ENCODE measurements around the gene ABTB1.
A peak's percentile ranks its signal among the peaks of the same experiment; 100 is the strongest.
"Not testable (repeated sequence)": the region's sequence is repeated elsewhere in the genome, so short reads cannot be mapped to it uniquely, and the experiment has no call there.

ABTB1 gene

DNA sequence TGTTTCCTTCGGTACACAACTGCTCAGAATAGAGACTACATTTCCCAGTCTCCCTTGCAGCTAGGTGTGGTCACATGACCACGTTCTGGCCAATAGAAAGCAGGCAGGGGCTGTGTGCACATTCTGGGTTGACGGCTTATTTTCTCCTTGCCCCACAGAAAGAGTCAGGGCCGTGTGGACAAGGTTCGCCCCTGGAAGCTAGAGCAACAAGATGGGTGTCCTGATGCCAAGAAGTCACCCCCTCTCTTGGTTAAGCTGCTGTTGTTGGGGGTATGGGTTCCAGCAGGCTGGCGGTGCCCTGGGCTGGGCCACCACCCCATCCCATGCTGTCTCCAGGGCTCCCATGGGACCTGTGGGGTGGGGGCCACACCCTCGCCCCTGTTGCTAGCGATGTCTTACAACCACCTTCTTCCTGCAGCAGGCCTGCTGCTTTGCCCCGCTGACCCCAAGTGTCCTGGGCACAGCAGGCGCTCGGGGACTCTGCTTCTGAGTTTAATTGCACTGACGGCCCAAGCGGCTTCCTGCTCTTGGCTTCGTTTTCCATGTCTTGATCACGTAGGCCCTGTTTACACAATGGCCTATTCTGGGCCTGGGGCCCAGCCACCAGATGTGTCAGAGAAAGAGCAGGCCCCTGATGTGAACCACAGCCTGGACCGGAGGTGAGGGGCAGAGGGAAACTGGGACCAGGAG, 24.9 kb downstream of the ABTB1 start:
- Histone ChIP-seq H3K9me3 (ENCODE audit: control insufficient read depth in 2 of 2, low read length in 2 of 2) (no peaks in the 10 kb centered on the region), H3K4me3 (ENCODE audit: low read length in 2 of 2) (peak overlapping the region; percentile 45 to 69), H3K27ac (ENCODE audit: low read length) (peak overlapping the region; percentile 95), H3K9ac (ENCODE audit: low read length in 2 of 2) (peak overlapping the region; percentile 40 to 58), H3K36me3 (ENCODE audit: control insufficient read depth in 2 of 2, insufficient read depth in 2 of 2, low read length in 2 of 2) (peaks cover 4 to 6% of the 10 kb centered on the region in 2 donors), H3K27me3 (ENCODE audit: control insufficient read depth in 1 of 2, insufficient read depth in 2 of 2, low read length in 2 of 2) (no peaks in the 10 kb centered on the region), H3K4me1 (ENCODE audit: control insufficient read depth, insufficient read depth, low read length) (peaks cover 65% of the 10 kb centered on the region)

DNA sequence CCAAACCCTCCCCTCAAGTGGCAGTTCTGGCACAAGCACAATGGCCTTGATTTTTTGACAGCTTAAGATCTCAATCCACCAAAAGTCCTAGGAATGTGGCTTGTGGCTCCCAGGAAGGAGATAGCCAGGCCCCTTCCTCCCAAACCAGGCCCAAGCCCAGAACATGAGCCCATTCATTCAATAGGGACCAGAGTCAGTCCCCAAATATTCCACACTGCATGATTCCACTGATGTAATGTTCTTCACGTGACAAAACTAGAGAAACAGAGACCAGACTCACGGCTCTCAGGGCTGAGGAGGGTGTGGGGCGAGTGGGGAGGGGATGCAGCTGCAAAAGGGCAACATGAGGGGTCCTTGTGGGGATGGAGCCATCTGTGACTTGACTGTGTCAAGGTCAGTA, 25.5 kb downstream of the ABTB1 start:
- Histone ChIP-seq H3K4me3 (ENCODE audit: low read length in 2 of 2) (peak overlapping the region in 1 of 2 donors; percentile 69), H3K27me3 (ENCODE audit: control insufficient read depth in 1 of 2, insufficient read depth in 2 of 2, low read length in 2 of 2) (no peaks in the 10 kb centered on the region), H3K4me1 (ENCODE audit: control insufficient read depth, insufficient read depth, low read length) (peaks cover 71% of the 10 kb centered on the region), H3K27ac (ENCODE audit: low read length) (peak overlapping the region; percentile 95), H3K9me3 (ENCODE audit: control insufficient read depth in 2 of 2, low read length in 2 of 2) (no peaks in the 10 kb centered on the region), H3K9ac (ENCODE audit: low read length in 2 of 2) (peak overlapping the region; percentile 40 to 47), H3K36me3 (ENCODE audit: control insufficient read depth in 2 of 2, insufficient read depth in 2 of 2, low read length in 2 of 2) (peaks cover under 1 to 2% of the 10 kb centered on the region in 2 donors)

DNA sequence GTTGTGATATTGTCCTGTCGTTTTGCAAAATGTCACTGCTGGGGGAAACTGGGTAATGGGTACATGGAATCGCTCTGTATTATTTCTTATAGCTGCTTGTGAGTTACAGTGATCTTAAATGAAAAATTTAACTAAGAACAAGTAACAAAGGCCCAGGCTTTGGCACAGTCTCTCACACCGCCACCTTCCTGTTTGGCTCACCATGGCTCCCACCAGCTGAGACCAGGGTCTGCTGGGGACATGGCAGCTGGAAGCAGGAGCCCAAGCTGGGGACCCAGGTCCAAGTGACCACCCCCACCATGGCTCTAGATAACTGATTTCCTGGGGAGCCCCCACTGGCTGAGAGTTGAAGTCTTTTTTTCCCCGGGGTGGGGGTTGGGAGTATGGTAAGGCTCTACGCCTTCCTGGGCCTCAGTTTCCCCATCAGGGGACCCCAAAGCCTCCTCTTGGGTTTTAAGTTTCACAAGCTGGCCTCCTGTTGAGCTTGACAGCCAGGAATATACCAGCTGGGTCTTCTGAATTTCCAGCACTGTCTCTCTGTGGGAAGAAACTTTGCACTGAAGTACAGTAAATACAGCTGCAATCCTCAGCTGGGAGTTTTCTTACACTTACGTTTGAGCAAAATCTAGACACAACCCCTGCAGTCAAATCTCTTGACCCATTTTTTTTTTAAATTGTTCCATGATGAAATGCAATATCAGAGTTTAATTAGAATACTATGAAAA, 26.1 kb downstream of the ABTB1 start:
- Histone ChIP-seq H3K9me3 (ENCODE audit: control insufficient read depth in 2 of 2, low read length in 2 of 2) (no peaks in the 10 kb centered on the region), H3K36me3 (ENCODE audit: control insufficient read depth in 2 of 2, insufficient read depth in 2 of 2, low read length in 2 of 2) (peaks cover 0 to 2% of the 10 kb centered on the region in 2 donors), H3K27me3 (ENCODE audit: control insufficient read depth in 1 of 2, insufficient read depth in 2 of 2, low read length in 2 of 2) (no peaks in the 10 kb centered on the region), H3K4me1 (ENCODE audit: control insufficient read depth, insufficient read depth, low read length) (peaks cover 71% of the 10 kb centered on the region), H3K4me3 (ENCODE audit: low read length in 2 of 2) (no peak overlapping the region), H3K9ac (ENCODE audit: low read length in 2 of 2) (peak overlapping the region in 1 of 2 donors; percentile 40), H3K27ac (ENCODE audit: low read length) (peak overlapping the region; percentile 95)

DNA sequence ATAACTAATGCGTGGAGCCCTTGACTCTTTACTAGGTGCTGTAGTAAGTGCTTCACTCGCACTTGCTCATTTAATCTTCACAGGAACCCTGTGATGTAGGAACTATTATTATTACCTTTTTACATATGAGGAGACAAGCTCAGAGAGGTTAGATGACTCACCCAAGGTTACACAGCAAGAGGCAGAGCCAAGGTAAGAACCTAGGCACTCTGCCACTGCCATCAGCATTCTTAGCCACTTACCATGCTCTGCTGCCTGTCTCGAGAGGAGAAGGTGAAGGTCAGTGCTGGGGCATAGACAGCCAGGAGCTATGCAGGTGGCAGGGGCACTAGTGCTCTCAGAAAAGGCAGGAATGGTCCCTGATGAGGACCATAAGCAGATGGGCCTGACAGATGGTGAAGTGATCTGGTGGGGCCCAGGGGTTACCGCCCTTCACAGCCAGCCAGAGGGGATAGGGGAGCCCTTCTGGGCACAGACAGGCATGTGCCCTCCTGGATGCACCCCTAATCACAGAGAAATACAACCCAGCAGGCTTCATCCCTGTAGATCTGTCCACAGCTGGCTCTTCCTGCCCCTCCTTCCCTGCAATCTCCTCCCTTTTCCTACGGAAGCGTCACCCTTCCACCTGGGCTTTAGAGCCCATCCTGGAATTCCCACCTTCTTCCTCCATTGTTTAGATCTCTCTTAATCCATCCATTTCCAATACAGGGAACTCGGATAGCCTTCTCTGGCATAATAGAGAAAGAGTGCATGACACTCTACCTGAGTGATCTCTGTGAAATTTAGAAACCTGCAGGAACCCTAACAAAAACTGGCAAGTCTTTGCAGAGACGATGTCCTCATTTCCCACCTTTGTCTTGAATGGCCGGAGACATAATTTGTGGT, 26.9 kb downstream of the ABTB1 start:
- Histone ChIP-seq H3K9me3 (ENCODE audit: control insufficient read depth in 2 of 2, low read length in 2 of 2) (no peaks in the 10 kb centered on the region), H3K27me3 (ENCODE audit: control insufficient read depth in 1 of 2, insufficient read depth in 2 of 2, low read length in 2 of 2) (no peaks in the 10 kb centered on the region), H3K9ac (ENCODE audit: low read length in 2 of 2) (peak overlapping the region in 1 of 2 donors; percentile 42), H3K4me1 (ENCODE audit: control insufficient read depth, insufficient read depth, low read length) (peaks cover 71% of the 10 kb centered on the region), H3K27ac (ENCODE audit: low read length) (peak overlapping the region; percentile 95), H3K36me3 (ENCODE audit: control insufficient read depth in 2 of 2, insufficient read depth in 2 of 2, low read length in 2 of 2) (peaks cover 0 to 2% of the 10 kb centered on the region in 2 donors), H3K4me3 (ENCODE audit: low read length in 2 of 2) (no peak overlapping the region)

DNA sequence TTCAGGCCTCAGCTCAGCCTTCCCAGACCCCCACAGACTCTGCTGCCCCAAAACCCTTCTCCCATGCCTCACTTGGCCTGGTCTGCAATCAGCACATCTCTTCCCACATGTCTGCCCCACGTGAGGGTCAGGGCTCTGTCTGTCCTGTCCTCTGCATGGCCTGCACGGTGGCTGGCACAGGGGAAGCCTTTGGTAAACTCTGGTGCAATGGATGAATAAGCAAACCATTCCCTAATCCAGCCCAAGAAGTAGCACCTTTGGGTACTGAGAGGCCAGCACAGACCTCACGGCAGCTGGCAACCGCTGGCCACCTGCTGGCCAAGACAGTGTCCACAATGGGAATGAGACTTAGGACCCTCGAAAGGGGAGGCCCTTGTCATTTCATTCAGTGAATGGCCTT, 27.7 kb downstream of the ABTB1 start:
- no peak overlapping the region for H3K4me3 ChIP-seq (ENCODE audit: low read length in 2 of 2)
- peak overlapping the region; percentile 49 for H3K27ac ChIP-seq (ENCODE audit: low read length)
- no peaks in the 10 kb centered on the region for H3K36me3 ChIP-seq (ENCODE audit: control insufficient read depth in 2 of 2, insufficient read depth in 2 of 2, low read length in 2 of 2)
- no peaks in the 10 kb centered on the region for H3K9me3 ChIP-seq (ENCODE audit: control insufficient read depth in 2 of 2, low read length in 2 of 2)
- no peak overlapping the region for H3K9ac ChIP-seq (ENCODE audit: low read length in 2 of 2)
- peaks cover 67% of the 10 kb centered on the region for H3K4me1 ChIP-seq (ENCODE audit: control insufficient read depth, insufficient read depth, low read length)
- H3K27me3 ChIP-seq (ENCODE audit: control insufficient read depth in 1 of 2, insufficient read depth in 2 of 2, low read length in 2 of 2), result no peaks in the 10 kb centered on the region

DNA sequence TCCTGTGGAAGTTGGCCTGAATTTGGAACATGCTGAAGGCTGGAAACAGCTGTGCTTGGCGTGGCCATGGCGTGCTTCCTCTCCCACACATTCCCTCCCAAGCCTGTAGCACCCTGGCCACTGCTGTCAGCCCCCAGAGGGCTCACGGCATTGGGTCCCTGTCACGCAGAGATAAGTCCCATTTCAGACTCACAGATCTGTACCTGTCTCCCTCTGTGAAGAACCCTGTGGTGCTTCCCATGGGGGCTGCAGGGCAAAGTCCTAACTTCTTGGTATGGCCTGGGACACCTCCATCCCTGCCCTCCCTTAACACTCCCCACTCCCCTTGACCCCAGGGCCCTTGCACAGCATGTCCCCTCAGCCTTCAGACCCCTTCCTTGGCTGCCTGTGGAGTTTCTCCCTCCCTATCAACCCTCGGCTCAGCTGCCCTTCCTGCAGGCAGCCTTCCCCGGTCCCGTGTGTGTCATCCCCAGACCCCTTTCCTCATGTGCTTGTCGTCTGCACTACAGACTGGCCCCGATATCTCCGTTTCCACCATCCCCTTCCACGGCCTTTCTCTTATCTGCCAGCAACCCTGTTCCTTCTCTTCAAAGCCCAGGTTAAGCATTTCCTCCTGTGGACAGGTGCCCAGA, 28.6 kb downstream of the ABTB1 start:
- Histone ChIP-seq H3K27me3 (ENCODE audit: control insufficient read depth in 1 of 2, insufficient read depth in 2 of 2, low read length in 2 of 2) (no peaks in the 10 kb centered on the region), H3K4me1 (ENCODE audit: control insufficient read depth, insufficient read depth, low read length) (peaks cover 66% of the 10 kb centered on the region), H3K9ac (ENCODE audit: low read length in 2 of 2) (no peak overlapping the region), H3K9me3 (ENCODE audit: control insufficient read depth in 2 of 2, low read length in 2 of 2) (no peaks in the 10 kb centered on the region), H3K4me3 (ENCODE audit: low read length in 2 of 2) (no peak overlapping the region), H3K36me3 (ENCODE audit: control insufficient read depth in 2 of 2, insufficient read depth in 2 of 2, low read length in 2 of 2) (peaks cover 0 to 4% of the 10 kb centered on the region in 2 donors), H3K27ac (ENCODE audit: low read length) (no peak overlapping the region)

DNA sequence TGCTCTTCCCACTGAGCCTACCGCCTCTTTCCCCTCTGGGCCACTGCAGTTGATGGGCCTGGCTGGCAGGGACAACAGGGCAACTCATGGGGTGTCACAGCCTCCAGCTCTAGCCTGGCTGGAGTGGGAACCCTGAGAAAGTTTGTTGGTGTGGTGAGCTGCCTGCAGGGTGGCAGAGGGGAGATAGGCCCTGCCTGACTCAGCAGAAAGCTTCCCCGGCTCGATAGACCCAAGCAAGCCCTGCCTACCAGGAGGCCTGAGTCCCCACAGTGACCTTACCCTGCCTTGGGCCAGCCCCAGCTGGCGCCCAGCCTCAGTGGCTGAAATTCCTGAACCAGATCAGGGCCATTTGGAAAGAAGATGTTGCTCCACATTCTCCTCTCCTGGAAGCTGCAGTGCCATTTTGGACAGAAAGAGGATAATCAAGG, 29.4 kb downstream of the ABTB1 start:
- no peaks in the 10 kb centered on the region for H3K9me3 ChIP-seq (ENCODE audit: control insufficient read depth in 2 of 2, low read length in 2 of 2)
- H3K27ac ChIP-seq (ENCODE audit: low read length), result no peak overlapping the region
- H3K36me3 ChIP-seq (ENCODE audit: control insufficient read depth in 2 of 2, insufficient read depth in 2 of 2, low read length in 2 of 2), result peaks cover 0 to 4% of the 10 kb centered on the region in 2 donors
- H3K9ac ChIP-seq (ENCODE audit: low read length in 2 of 2), result peak overlapping the region in 1 of 2 donors; percentile 29
- no peaks in the 10 kb centered on the region for H3K27me3 ChIP-seq (ENCODE audit: control insufficient read depth in 1 of 2, insufficient read depth in 2 of 2, low read length in 2 of 2)
- peaks cover 64% of the 10 kb centered on the region for H3K4me1 ChIP-seq (ENCODE audit: control insufficient read depth, insufficient read depth, low read length)
- H3K4me3 ChIP-seq (ENCODE audit: low read length in 2 of 2), result no peak overlapping the region

DNA sequence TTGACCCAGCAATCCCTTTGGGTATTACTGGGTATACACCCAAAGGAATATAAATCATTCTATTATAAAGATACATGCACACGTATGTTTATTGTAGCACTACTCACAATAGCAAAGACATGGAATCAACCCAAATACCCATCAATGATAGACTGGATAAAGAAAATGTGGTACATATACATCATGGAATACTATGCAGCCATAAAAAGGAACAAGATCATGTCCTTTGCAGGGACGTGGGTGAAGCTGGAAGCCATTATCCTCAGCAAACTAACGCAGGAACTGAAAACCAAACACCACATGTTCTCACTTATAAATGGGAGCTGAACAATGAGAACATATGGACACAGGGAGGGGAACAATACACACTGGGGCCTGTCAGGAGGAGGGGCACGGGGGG, 32.1 kb downstream of the ABTB1 start:
- not testable (repeated sequence) for H3K27ac ChIP-seq (ENCODE audit: low read length); H3K36me3 ChIP-seq (ENCODE audit: control insufficient read depth in 2 of 2, insufficient read depth in 2 of 2, low read length in 2 of 2); H3K4me3 ChIP-seq (ENCODE audit: low read length in 2 of 2); H3K9ac ChIP-seq (ENCODE audit: low read length in 2 of 2); H3K27me3 ChIP-seq (ENCODE audit: control insufficient read depth in 1 of 2, insufficient read depth in 2 of 2, low read length in 2 of 2); H3K9me3 ChIP-seq (ENCODE audit: control insufficient read depth in 2 of 2, low read length in 2 of 2)
- peaks cover 61% of the 10 kb centered on the region for H3K4me1 ChIP-seq (ENCODE audit: control insufficient read depth, insufficient read depth, low read length)

DNA sequence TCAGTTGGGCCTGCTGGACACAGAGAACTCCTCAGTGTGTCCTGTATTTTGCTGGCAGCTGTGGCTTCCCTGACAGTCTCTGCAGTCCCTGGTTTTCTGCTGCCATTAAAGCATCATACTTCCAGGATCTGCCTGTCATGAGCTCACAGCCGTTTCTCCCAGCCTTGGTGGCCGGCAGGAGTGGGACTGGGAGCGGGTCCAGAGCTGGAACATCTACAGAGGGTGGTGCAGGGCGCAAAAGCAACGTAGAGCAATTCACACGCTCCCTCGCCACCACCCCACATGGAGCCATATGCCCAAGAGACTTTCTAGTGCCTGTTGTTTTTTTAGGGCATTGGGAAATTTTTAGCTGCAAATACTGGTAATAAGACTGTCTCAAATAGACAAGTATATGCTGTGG, 33.6 kb downstream of the ABTB1 start:
- Histone ChIP-seq H3K4me3 (ENCODE audit: low read length in 2 of 2) (no peak overlapping the region), H3K27me3 (ENCODE audit: control insufficient read depth in 1 of 2, insufficient read depth in 2 of 2, low read length in 2 of 2) (no peaks in the 10 kb centered on the region), H3K27ac (ENCODE audit: low read length) (peak overlapping the region; percentile 75), H3K9ac (ENCODE audit: low read length in 2 of 2) (no peak overlapping the region), H3K36me3 (ENCODE audit: control insufficient read depth in 2 of 2, insufficient read depth in 2 of 2, low read length in 2 of 2) (peaks cover 0 to 4% of the 10 kb centered on the region in 2 donors), H3K4me1 (ENCODE audit: control insufficient read depth, insufficient read depth, low read length) (peaks cover 64% of the 10 kb centered on the region), H3K9me3 (ENCODE audit: control insufficient read depth in 2 of 2, low read length in 2 of 2) (no peaks in the 10 kb centered on the region)

DNA sequence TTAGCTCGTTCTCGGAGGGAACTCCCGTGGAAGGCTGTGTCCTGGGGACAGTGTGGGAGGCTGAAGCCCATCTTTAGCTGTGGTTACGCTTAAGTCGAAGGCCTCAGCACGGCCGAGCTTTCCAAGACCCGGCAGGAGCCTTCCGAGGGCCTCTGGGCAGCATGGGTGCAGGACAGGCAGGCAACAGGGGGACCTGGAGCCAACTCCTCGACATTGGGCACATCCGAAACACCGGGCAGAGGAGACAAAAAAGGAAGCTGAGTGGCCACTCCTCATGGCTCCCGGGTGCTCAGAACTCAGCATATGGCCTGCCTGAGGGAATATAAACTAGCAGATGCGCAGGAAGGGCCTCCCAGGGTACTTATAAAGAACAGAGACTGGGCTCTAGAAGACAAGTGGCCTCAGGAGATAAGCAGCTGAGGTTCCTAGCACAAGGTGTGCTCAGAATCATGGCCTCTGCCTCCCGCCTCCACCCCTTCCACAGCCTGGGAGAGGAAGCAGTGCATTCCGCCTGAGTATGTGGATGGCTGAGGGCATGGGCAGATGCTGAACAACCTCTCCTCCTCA, 34.1 kb downstream of the ABTB1 start:
- Histone ChIP-seq H3K9me3 (ENCODE audit: control insufficient read depth in 2 of 2, low read length in 2 of 2) (no peaks in the 10 kb centered on the region), H3K36me3 (ENCODE audit: control insufficient read depth in 2 of 2, insufficient read depth in 2 of 2, low read length in 2 of 2) (peaks cover 0 to 4% of the 10 kb centered on the region in 2 donors), H3K9ac (ENCODE audit: low read length in 2 of 2) (no peak overlapping the region), H3K27ac (ENCODE audit: low read length) (peak overlapping the region; percentile 75), H3K4me3 (ENCODE audit: low read length in 2 of 2) (no peak overlapping the region), H3K27me3 (ENCODE audit: control insufficient read depth in 1 of 2, insufficient read depth in 2 of 2, low read length in 2 of 2) (no peaks in the 10 kb centered on the region), H3K4me1 (ENCODE audit: control insufficient read depth, insufficient read depth, low read length) (peaks cover 59% of the 10 kb centered on the region)
